ENCODE results near the gene CCNB2.

GRCh38 chr15:59171067-59171397, 66.1 kb downstream of the CCNB2 start:
- TF ChIP-seq EZH2 (IDR thresholded peaks at IDR 0.05; ENCODE audit: low read length, missing control alignments) (no peak), CTCF (conservative IDR thresholded peaks at IDR 0.05 in 1 of 2, IDR thresholded peaks at IDR 0.05 in 1 of 2; ENCODE audit: low read depth in 1 of 2, low read length in 2 of 2) (no peak)
